Measurements from ENCODE around the gene PREP.

GRCh38 chr6:105452376-105452775 lies 49.5 kb upstream of the PREP start:
- TF ChIP-seq, protein P1, sequence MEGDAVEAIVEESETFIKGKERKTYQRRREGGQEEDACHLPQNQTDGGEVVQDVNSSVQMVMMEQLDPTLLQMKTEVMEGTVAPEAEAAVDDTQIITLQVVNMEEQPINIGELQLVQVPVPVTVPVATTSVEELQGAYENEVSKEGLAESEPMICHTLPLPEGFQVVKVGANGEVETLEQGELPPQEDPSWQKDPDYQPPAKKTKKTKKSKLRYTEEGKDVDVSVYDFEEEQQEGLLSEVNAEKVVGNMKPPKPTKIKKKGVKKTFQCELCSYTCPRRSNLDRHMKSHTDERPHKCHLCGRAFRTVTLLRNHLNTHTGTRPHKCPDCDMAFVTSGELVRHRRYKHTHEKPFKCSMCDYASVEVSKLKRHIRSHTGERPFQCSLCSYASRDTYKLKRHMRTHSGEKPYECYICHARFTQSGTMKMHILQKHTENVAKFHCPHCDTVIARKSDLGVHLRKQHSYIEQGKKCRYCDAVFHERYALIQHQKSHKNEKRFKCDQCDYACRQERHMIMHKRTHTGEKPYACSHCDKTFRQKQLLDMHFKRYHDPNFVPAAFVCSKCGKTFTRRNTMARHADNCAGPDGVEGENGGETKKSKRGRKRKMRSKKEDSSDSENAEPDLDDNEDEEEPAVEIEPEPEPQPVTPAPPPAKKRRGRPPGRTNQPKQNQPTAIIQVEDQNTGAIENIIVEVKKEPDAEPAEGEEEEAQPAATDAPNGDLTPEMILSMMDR (IDR thresholded peaks at IDR 0.05) = no peak
- TF ChIP-seq POLR2A (IDR thresholded peaks at IDR 0.05) = no peak
